K562 (cell line): ENCODE results near the gene BRCA1. TPM values are rescaled to one million over a fixed set of nuclear protein-coding genes. Genes with fewer than 3 reads are reported as not detected.

Source experiments
- ASH1L ChIP-seq: fragments of 450-650 bp; IDR thresholded peaks from 2 replicates; pipeline ENCODE4 v1.6.1; 2018; ENCODE audit warnings: borderline replicate concordance, mild to moderate bottlenecking, low read depth; ENCODE audit not compliant: partially characterized antibody
- CBX5 ChIP-seq: IDR thresholded peaks from 2 replicates; pipeline ENCODE4 v1.6.1; 2014; ENCODE audit warnings: low read depth, borderline replicate concordance
- ELF2 ChIP-seq: fragments of 250-450 bp; sonication (Bioruptor Pico); IDR thresholded peaks from 2 replicates; pipeline ENCODE4 v1.5.0; 2021; ENCODE audit warnings: mild to moderate bottlenecking
- EWSR1 ChIP-seq: fragments of 450-650 bp; IDR thresholded peaks from 2 replicates; pipeline ENCODE4 v1.6.1; 2018; ENCODE audit warnings: borderline replicate concordance, mild to moderate bottlenecking, low read depth, moderate library complexity; ENCODE audit not compliant: partially characterized antibody
- HDAC6 ChIP-seq: IDR thresholded peaks from 2 replicates; pipeline ENCODE4 v1.6.1; 2012; ENCODE audit warnings: low read depth, mild to moderate bottlenecking, control low read depth, inconsistent platforms, low read length, moderate library complexity
- HNRNPUL1 ChIP-seq: fragments of 200-400 bp; formaldehyde crosslinking; IDR thresholded peaks from 2 replicates; pipeline ENCODE4 v1.6.1; 2017; ENCODE audit warnings: low read length
- HSF4 ChIP-seq: fragments of 250-450 bp; sonication (Bioruptor Pico); IDR thresholded peaks from 2 replicates; pipeline ENCODE4 v2.1.2; 2022; ENCODE audit warnings: mild to moderate bottlenecking, moderate library complexity, borderline replicate concordance
- JUN ChIP-seq, 2 experiments: sonication (generic) in 1 of 2; formaldehyde crosslinking in 1 of 2; IDR thresholded peaks; 2 replicates each; pipeline versions ENCODE4 v1.6.1 to v1.8.0; 2012 to 2022; ENCODE audit warnings: borderline replicate concordance in 2 of 2, mild to moderate bottlenecking in 2 of 2, improper control_type of control experiment in 1 of 2, low read depth in 1 of 2, low read length in 1 of 2, missing genetic modification reagents in 1 of 2
- L3MBTL2 ChIP-seq: fragments of 450-650 bp; IDR thresholded peaks from 2 replicates; pipeline ENCODE4 v1.6.1; 2016; ENCODE audit warnings: mild to moderate bottlenecking, moderate library complexity
- MLLT1 ChIP-seq, 2 experiments: fragments of 450-650 bp; IDR thresholded peaks; 2 replicates each; pipeline ENCODE4 v1.6.1; 2016
- NBN ChIP-seq: fragments of 450-650 bp; IDR thresholded peaks from 2 replicates; pipeline ENCODE4 v1.6.1; 2016; ENCODE audit warnings: low read depth, mild to moderate bottlenecking
- NONO ChIP-seq, 2 experiments: fragments of 200-400 bp in 1 of 2; fragments of 450-650 bp in 1 of 2; formaldehyde crosslinking in 1 of 2; IDR thresholded peaks; 2 replicates each; pipeline ENCODE4 v1.6.1; 2017; ENCODE audit warnings: low read depth in 2 of 2, mild to moderate bottlenecking in 2 of 2, moderate library complexity in 2 of 2, low read length in 1 of 2
- POLR2B ChIP-seq: fragments of 450-650 bp; IDR thresholded peaks from 2 replicates; pipeline ENCODE4 v1.6.1; 2018; ENCODE audit warnings: low read depth; ENCODE audit not compliant: partially characterized antibody
- PTTG1 ChIP-seq: fragments of 450-650 bp; IDR thresholded peaks from 2 replicates; pipeline ENCODE4 v1.6.1; 2016; ENCODE audit warnings: low read depth, mild to moderate bottlenecking, missing genetic modification characterization, missing compliant biosample characterization
- SIN3B ChIP-seq: fragments of 450-650 bp; IDR thresholded peaks from 2 replicates; pipeline ENCODE4 v1.6.1; 2017; ENCODE audit warnings: low read depth, mild to moderate bottlenecking, moderate library complexity
- ZFPM2 ChIP-seq: fragments of 250-450 bp; sonication (Bioruptor Pico); IDR thresholded peaks from 2 replicates; pipeline ENCODE4 v1.5.1; 2022; ENCODE audit warnings: mild to moderate bottlenecking
- ZNF24 ChIP-seq: fragments of 450-650 bp; IDR thresholded peaks from 2 replicates; pipeline ENCODE4 v1.6.1; 2016
- ZNF311 ChIP-seq: fragments of 250-450 bp; sonication (Bioruptor Pico); IDR thresholded peaks from 2 replicates; pipeline ENCODE4 v1.4.0; 2020; ENCODE audit warnings: mild to moderate bottlenecking, moderate library complexity
- ZNF707 ChIP-seq: fragments of 250-450 bp; sonication (Bioruptor Pico); conservative IDR thresholded peaks from 2 replicates; pipeline ENCODE4 v1.8.0; 2022; ENCODE audit warnings: inconsistent platforms, mild to moderate bottlenecking, moderate library complexity
- polyA plus RNA-seq, 8 experiments: library from polyadenylated mRNA; depleted of rRNA in 4 of 8; stranded (reverse) in 5 of 8; unstranded in 3 of 8; fragments of >200 nt; fragmentation: Nextera tagmentation in 2 of 8; fragmentation: Illumina TruSeq in 1 of 8; extraction: Ambion mirVana in 2 of 8; extraction: Trizol in 1 of 8; gene quantifications; 2 replicates each; pipeline versions ENCODE4 v1.2.1 to v1.2.3, GENCODE V29; 2011 to 2014; ENCODE audit warnings: inconsistent platforms in 1 of 8, missing spikeins in 1 of 8
- total RNA-seq, 7 experiments: library from RNA; depleted of rRNA in 6 of 7; stranded (reverse); fragments of >200 nt in 6 of 7; fragmentation: Illumina TruSeq in 2 of 7; extraction: Trizol in 2 of 7; gene quantifications; 2 replicates each; pipeline versions ENCODE4 v1.2.1 to v1.2.3, GENCODE V29; 2011 to 2021; ENCODE audit warnings: low replicate concordance in 1 of 7
- TF ChIP-seq, protein P1 (sequence below): fragments of 450-650 bp; IDR thresholded peaks from 2 replicates; pipeline ENCODE4 v1.6.1; 2018; ENCODE audit not compliant: partially characterized antibody
- TF ChIP-seq, protein P2 (sequence below): fragments of 450-650 bp; formaldehyde crosslinking; IDR thresholded peaks from 2 replicates; pipeline ENCODE4 v1.4.0; 2020; ENCODE audit warnings: mild to moderate bottlenecking, moderate library complexity

The BRCA1 gene
- total and polyA plus RNA-seq, 9 of the 15 experiments (the other 6 are each of a cell fraction or from before 2014, with no cell fraction given) = 25.9 to 95.3 (median 62.3) TPM

DNA sequence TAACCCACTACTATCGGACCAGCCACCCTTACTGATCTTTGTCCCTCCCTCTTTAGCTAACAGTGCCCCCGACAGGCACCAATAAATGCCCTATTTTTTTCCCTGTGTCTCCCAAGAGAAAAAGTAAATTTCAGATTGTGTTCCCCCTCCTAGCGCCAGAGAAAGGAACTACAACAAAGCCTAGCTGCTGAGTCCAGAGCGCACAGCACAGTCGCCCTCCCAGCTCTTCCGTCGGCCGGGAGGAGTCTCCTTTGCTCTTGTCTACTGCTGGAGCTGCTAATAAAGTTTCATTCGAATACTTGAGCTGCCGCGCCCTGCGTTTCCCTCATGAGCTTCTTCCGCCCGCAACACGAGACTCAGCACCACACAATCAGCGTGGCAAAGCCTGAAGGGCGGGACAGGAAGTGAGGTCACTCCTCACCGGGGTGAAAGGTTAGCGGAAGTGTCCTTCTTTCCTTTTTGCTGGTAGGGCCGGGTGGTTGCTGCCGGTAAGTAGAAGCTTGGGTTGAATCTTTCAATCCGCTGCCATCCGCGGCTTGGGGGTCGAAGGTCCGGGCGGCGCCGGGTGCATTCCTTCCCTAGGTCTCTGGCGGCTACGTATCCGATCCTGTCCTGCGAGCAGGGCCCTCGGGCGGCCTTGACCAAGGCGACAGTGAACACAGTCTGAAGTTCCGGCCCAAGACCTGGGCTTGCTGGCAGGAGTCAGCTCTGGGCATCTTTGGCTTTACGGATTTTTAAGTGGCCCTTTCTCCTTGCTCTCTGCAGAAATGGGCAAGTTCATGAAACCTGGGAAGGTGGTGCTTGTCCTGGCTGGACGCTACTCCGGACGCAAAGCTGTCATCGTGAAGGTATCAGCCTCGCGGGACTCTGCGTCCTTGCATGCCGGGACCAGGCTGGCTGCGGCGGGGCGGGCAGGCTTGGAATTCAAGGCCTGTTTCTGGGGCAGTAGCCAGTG, 126.9 kb downstream of the BRCA1 start, which contains the start of gene RPL27 (continued):
- TF ChIP-seq, protein P1, sequence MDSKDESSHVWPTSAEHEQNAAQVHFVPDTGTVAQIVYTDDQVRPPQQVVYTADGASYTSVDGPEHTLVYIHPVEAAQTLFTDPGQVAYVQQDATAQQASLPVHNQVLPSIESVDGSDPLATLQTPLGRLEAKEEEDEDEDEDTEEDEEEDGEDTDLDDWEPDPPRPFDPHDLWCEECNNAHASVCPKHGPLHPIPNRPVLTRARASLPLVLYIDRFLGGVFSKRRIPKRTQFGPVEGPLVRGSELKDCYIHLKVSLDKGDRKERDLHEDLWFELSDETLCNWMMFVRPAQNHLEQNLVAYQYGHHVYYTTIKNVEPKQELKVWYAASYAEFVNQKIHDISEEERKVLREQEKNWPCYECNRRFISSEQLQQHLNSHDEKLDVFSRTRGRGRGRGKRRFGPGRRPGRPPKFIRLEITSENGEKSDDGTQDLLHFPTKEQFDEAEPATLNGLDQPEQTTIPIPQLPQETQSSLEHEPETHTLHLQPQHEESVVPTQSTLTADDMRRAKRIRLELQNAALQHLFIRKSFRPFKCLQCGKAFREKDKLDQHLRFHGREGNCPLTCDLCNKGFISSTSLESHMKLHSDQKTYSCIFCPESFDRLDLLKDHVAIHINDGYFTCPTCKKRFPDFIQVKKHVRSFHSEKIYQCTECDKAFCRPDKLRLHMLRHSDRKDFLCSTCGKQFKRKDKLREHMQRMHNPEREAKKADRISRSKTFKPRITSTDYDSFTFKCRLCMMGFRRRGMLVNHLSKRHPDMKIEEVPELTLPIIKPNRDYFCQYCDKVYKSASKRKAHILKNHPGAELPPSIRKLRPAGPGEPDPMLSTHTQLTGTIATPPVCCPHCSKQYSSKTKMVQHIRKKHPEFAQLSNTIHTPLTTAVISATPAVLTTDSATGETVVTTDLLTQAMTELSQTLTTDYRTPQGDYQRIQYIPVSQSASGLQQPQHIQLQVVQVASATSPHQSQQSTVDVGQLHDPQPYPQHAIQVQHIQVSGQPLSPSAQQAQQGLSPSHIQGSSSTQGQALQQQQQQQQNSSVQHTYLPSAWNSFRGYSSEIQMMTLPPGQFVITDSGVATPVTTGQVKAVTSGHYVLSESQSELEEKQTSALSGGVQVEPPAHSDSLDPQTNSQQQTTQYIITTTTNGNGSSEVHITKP = peak; percentile 75
- no peak for TF ChIP-seq ZNF311
- no peak for TF ChIP-seq PTTG1
- peak; percentile 41; the same call in 1 of the 2 replicates for TF ChIP-seq SIN3B
- no peak for TF ChIP-seq HNRNPUL1
- peak; percentile 96 for TF ChIP-seq POLR2B
- peak; percentile 97; the same call in 1 of the 2 replicates for TF ChIP-seq NBN
- peak; percentile 99 for TF ChIP-seq ELF2 (CRISPR knock-in tag)
- TF ChIP-seq, protein P2, sequence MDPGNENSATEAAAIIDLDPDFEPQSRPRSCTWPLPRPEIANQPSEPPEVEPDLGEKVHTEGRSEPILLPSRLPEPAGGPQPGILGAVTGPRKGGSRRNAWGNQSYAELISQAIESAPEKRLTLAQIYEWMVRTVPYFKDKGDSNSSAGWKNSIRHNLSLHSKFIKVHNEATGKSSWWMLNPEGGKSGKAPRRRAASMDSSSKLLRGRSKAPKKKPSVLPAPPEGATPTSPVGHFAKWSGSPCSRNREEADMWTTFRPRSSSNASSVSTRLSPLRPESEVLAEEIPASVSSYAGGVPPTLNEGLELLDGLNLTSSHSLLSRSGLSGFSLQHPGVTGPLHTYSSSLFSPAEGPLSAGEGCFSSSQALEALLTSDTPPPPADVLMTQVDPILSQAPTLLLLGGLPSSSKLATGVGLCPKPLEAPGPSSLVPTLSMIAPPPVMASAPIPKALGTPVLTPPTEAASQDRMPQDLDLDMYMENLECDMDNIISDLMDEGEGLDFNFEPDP (CRISPR knock-in tag) = no peak
- TF ChIP-seq ZNF24 = peak; percentile 79; the same call in 1 of the 2 replicates
- peak; percentile 86 for TF ChIP-seq JUN (IDR thresholded peaks at IDR 0.05; ENCODE audit: borderline replicate concordance, low read depth, low read length)
- no peak for TF ChIP-seq JUN (CRISPR knock-in tag; IDR thresholded peaks at IDR 0.05; ENCODE audit: borderline replicate concordance)
- TF ChIP-seq HSF4 (CRISPR knock-in tag) = no peak
- TF ChIP-seq ZNF707 (CRISPR knock-in tag) = no peak
- TF ChIP-seq HDAC6 = no peak
- TF ChIP-seq ZFPM2 (CRISPR knock-in tag) = no peak
- TF ChIP-seq MLLT1 (IDR thresholded peaks at IDR 0.05) = peak; percentile 13 to 69; a peak in 3 of 4 replicates
- TF ChIP-seq L3MBTL2 = peak; percentile 82
- no peak for TF ChIP-seq EWSR1
- TF ChIP-seq CBX5 = no peak
- TF ChIP-seq NONO (IDR thresholded peaks at IDR 0.05; ENCODE audit: low read depth in 2 of 2, low read length in 1 of 2) = no peak
- peak; percentile 63 for TF ChIP-seq ASH1L
